HepG2 (cell line): ENCODE measurements around the gene MISP3. TPM values are rescaled to one million over a fixed set of nuclear protein-coding genes. Genes with fewer than 3 reads are reported as not detected.
A peak's percentile ranks its signal among the peaks of the same experiment; 100 is the strongest.

ENCODE experiments used
- ATF2 ChIP-seq: sonication (generic); formaldehyde crosslinking; IDR thresholded peaks from 2 replicates; pipeline ENCODE4 v1.4.0; 2020; ENCODE audit warnings: missing genetic modification reagents
- ETV5 ChIP-seq: IDR thresholded peaks from 2 replicates; pipeline ENCODE4 v1.6.1; 2018; ENCODE audit warnings: missing biosample characterization, missing genetic modification reagents, inconsistent platforms, borderline replicate concordance
- FOXA1 ChIP-seq, 2 experiments: fragments of 450-650 bp in 1 of 2; sonication (generic) in 1 of 2; formaldehyde crosslinking in 1 of 2; IDR thresholded peaks; 2 replicates each; pipeline versions ENCODE4 v1.4.0 to v1.6.1; 2016 to 2020; ENCODE audit warnings: missing genetic modification reagents in 1 of 2
- GATAD1 ChIP-seq: IDR thresholded peaks from 2 replicates; pipeline ENCODE4 v1.6.1; 2016; ENCODE audit warnings: missing genetic modification reagents, missing compliant biosample characterization
- KAT8 ChIP-seq: IDR thresholded peaks from 2 replicates; pipeline ENCODE4 v1.6.1; 2016; ENCODE audit warnings: missing genetic modification reagents, missing compliant biosample characterization
- NR2F1 ChIP-seq, 2 experiments: fragments of 450-650 bp in 1 of 2; formaldehyde crosslinking in 1 of 2; IDR thresholded peaks; 2 replicates each; pipeline versions ENCODE4 v1.5.0 to v1.6.1; 2016 to 2020; ENCODE audit warnings: mild to moderate bottlenecking in 1 of 2, missing compliant biosample characterization in 1 of 2, missing genetic modification reagents in 1 of 2, moderate library complexity in 1 of 2
- RFX3 ChIP-seq: IDR thresholded peaks from 2 replicates; pipeline ENCODE4 v1.6.1; 2016; ENCODE audit warnings: missing biosample characterization, missing genetic modification reagents
- RXRA ChIP-seq: sonication (generic); formaldehyde crosslinking; IDR thresholded peaks from 2 replicates; pipeline ENCODE4 v1.5.1; 2020; ENCODE audit warnings: missing genetic modification reagents
- SOX6 ChIP-seq, 2 experiments: fragments of 450-650 bp in 1 of 2; sonication (generic) in 1 of 2; formaldehyde crosslinking in 1 of 2; IDR thresholded peaks; 2 replicates each; pipeline versions ENCODE4 v1.4.0 to v1.6.1; 2017 to 2020; ENCODE audit warnings: antibody characterized with exemption in 1 of 2, mild to moderate bottlenecking in 1 of 2, missing genetic modification reagents in 1 of 2
- SP4 ChIP-seq: sonication (generic); formaldehyde crosslinking; IDR thresholded peaks from 2 replicates; pipeline ENCODE4 v1.8.1; 2023; ENCODE audit warnings: mild to moderate bottlenecking, missing genetic modification reagents
- YY1 ChIP-seq: IDR thresholded peaks from 2 replicates; pipeline ENCODE4 v1.6.1; 2011; ENCODE audit warnings: low read length, low read depth, moderate library complexity, mild to moderate bottlenecking; ENCODE audit not compliant: insufficient read depth, insufficient replicate concordance
- ZFP91 ChIP-seq: sonication (generic); formaldehyde crosslinking; IDR thresholded peaks from 2 replicates; pipeline ENCODE4 v1.9.0; 2022; ENCODE audit warnings: missing genetic modification reagents, mild to moderate bottlenecking, borderline replicate concordance
- ZNF446 ChIP-seq: sonication (generic); formaldehyde crosslinking; IDR thresholded peaks from 2 replicates; pipeline ENCODE4 v1.5.0; 2020; ENCODE audit warnings: mild to moderate bottlenecking, missing genetic modification reagents
- ZSCAN29 ChIP-seq: sonication (generic); formaldehyde crosslinking; conservative IDR thresholded peaks from 2 replicates; pipeline ENCODE4 v1.4.0; 2020; ENCODE audit warnings: mild to moderate bottlenecking, missing genetic modification reagents
- polyA plus RNA-seq, 8 experiments: library from polyadenylated mRNA; depleted of rRNA in 3 of 8; stranded (reverse) in 7 of 8; unstranded in 1 of 8; fragments of >200 nt; fragmentation: Illumina TruSeq in 4 of 8; extraction: Trizol in 4 of 8; gene quantifications; 2 replicates each; pipeline versions ENCODE4 v1.2.1 to v1.2.3, GENCODE V29; 2011 to 2016; ENCODE audit warnings: low read depth in 4 of 8, missing spikeins in 1 of 8, mixed read lengths in 1 of 8; ENCODE audit not compliant: insufficient read depth in 1 of 8
- total RNA-seq, 5 experiments: library from RNA; depleted of rRNA; stranded (reverse); fragments of >200 nt; fragmentation: Illumina TruSeq; extraction: Trizol; gene quantifications; 2 replicates each; pipeline ENCODE4 v1.2.3, GENCODE V29; 2016; ENCODE audit warnings: low read depth in 1 of 5
- TF ChIP-seq, protein P1 (sequence below): sonication (generic); formaldehyde crosslinking; IDR thresholded peaks from 2 replicates; pipeline ENCODE4 v1.5.1; 2020; ENCODE audit warnings: mild to moderate bottlenecking, missing genetic modification reagents, moderate library complexity
- TF ChIP-seq, protein P2 (sequence below): sonication (generic); formaldehyde crosslinking; IDR thresholded peaks from 2 replicates; pipeline ENCODE4 v1.5.1; 2020; ENCODE audit warnings: missing genetic modification reagents, mild to moderate bottlenecking, borderline replicate concordance

MISP3 gene
- total and polyA plus RNA-seq, 2 of the 13 experiments (the other 11 are each of a cell fraction or from before 2014, with no cell fraction given): 2.5 to 5.4 TPM

- TF ChIP-seq, protein P1, sequence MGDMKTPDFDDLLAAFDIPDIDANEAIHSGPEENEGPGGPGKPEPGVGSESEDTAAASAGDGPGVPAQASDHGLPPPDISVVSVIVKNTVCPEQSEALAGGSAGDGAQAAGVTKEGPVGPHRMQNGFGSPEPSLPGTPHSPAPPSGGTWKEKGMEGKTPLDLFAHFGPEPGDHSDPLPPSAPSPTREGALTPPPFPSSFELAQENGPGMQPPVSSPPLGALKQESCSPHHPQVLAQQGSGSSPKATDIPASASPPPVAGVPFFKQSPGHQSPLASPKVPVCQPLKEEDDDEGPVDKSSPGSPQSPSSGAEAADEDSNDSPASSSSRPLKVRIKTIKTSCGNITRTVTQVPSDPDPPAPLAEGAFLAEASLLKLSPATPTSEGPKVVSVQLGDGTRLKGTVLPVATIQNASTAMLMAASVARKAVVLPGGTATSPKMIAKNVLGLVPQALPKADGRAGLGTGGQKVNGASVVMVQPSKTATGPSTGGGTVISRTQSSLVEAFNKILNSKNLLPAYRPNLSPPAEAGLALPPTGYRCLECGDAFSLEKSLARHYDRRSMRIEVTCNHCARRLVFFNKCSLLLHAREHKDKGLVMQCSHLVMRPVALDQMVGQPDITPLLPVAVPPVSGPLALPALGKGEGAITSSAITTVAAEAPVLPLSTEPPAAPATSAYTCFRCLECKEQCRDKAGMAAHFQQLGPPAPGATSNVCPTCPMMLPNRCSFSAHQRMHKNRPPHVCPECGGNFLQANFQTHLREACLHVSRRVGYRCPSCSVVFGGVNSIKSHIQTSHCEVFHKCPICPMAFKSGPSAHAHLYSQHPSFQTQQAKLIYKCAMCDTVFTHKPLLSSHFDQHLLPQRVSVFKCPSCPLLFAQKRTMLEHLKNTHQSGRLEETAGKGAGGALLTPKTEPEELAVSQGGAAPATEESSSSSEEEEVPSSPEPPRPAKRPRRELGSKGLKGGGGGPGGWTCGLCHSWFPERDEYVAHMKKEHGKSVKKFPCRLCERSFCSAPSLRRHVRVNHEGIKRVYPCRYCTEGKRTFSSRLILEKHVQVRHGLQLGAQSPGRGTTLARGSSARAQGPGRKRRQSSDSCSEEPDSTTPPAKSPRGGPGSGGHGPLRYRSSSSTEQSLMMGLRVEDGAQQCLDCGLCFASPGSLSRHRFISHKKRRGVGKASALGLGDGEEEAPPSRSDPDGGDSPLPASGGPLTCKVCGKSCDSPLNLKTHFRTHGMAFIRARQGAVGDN: peak; percentile 92
- TF ChIP-seq YY1 (peak; percentile 42), KAT8 (0 out of 2 replicates have a peak, but pooled peaks have one; percentile 30), ZSCAN29 (CRISPR knock-in tag) (0 out of 2 replicates have a peak, but pooled peaks have one; percentile 36), FOXA1 (IDR thresholded peaks at IDR 0.05) (no peak), FOXA1 (CRISPR knock-in tag; IDR thresholded peaks at IDR 0.05) (no peak), SOX6 (IDR thresholded peaks at IDR 0.05) (no peak), SOX6 (CRISPR knock-in tag; IDR thresholded peaks at IDR 0.05) (peak; percentile 15; the same call in 1 of the 2 replicates), SP4 (no peak), RXRA (CRISPR knock-in tag) (peak; percentile 66; the same call in 1 of the 2 replicates), NR2F1 (CRISPR knock-in tag; IDR thresholded peaks at IDR 0.05) (peak in 1 of 2 experiments; percentile 41; a peak in 1 of 4 replicates), ZNF446 (CRISPR knock-in tag) (no peak), ATF2 (0 out of 2 replicates have a peak, but pooled peaks have one; percentile 53), GATAD1 (CRISPR knock-in tag) (0 out of 2 replicates have a peak, but pooled peaks have one; percentile 11), RFX3 (CRISPR knock-in tag) (no peak), ETV5 (CRISPR knock-in tag) (peak; percentile 86), ZFP91 (CRISPR knock-in tag) (peak; percentile 35; the same call in 1 of the 2 replicates)
- TF ChIP-seq, protein P2, sequence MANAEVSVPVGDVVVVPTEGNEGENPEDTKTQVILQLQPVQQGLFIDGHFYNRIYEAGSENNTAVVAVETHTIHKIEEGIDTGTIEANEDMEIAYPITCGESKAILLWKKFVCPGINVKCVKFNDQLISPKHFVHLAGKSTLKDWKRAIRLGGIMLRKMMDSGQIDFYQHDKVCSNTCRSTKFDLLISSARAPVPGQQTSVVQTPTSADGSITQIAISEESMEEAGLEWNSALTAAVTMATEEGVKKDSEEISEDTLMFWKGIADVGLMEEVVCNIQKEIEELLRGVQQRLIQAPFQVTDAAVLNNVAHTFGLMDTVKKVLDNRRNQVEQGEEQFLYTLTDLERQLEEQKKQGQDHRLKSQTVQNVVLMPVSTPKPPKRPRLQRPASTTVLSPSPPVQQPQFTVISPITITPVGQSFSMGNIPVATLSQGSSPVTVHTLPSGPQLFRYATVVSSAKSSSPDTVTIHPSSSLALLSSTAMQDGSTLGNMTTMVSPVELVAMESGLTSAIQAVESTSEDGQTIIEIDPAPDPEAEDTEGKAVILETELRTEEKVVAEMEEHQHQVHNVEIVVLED: 0 out of 2 replicates have a peak, but pooled peaks have one; percentile 16
Measured at GRCh38 chr19:14112809-14113385, 40.3 kb downstream of the MISP3 start (continued).
